Midbrain (tissue), 1 donor: ENCODE data around the gene ELL.

ENCODE experiments used
- DNase-seq: peaks from one replicate; lab custom pipeline; 2025; lab: John Stamatoyannopoulos, UW

Gene ELL

GRCh38 chr19:18469069-18469846 is 52.6 kb downstream of the ELL start:
- DNase-seq = no peak

- no peak for DNase-seq
Measured at GRCh38 chr19:18468517-18468916, 53.4 kb downstream of the ELL start.

GRCh38 chr19:18467978-18468377 is 53.9 kb downstream of the ELL start:
- DNase-seq = no peak

- no peak for DNase-seq
Measured at GRCh38 chr19:18466354-18466753, 55.5 kb downstream of the ELL start.

- no peak for DNase-seq
Measured at GRCh38 chr19:18465964-18466339, 55.9 kb downstream of the ELL start.

- no peak for DNase-seq
Measured at GRCh38 chr19:18465214-18465963, 56.5 kb downstream of the ELL start.

- DNase-seq = peak; percentile 92
Measured at GRCh38 chr19:18464646-18465045, 57.2 kb downstream of the ELL start.

- no peak for DNase-seq
Measured at GRCh38 chr19:18461471-18461870, 60.4 kb downstream of the ELL start.

GRCh38 chr19:18460900-18461299 is 61.0 kb downstream of the ELL start:
- no peak for DNase-seq

- DNase-seq = no peak
Measured at GRCh38 chr19:18457483-18458331, 64.2 kb downstream of the ELL start.

GRCh38 chr19:18456974-18457373 is 64.9 kb downstream of the ELL start:
- peak; percentile 52 for DNase-seq

- DNase-seq = no peak
Measured at GRCh38 chr19:18456279-18456678, 65.6 kb downstream of the ELL start.

GRCh38 chr19:18453269-18454024 is 68.4 kb downstream of the ELL start:
- DNase-seq = no peak

GRCh38 chr19:18452386-18452785 is 69.5 kb downstream of the ELL start:
- no peak for DNase-seq

GRCh38 chr19:18450931-18451836 is 70.7 kb downstream of the ELL start:
- DNase-seq = peak; percentile 89

GRCh38 chr19:18450021-18450930 is 71.6 kb downstream of the ELL start:
- DNase-seq = no peak

GRCh38 chr19:18449552-18449951 is 72.3 kb downstream of the ELL start:
- no peak for DNase-seq

GRCh38 chr19:18446811-18447359 is 75.0 kb downstream of the ELL start:
- no peak for DNase-seq

GRCh38 chr19:18446145-18446810 is 75.6 kb downstream of the ELL start:
- DNase-seq = no peak
